ENCODE measurements around the gene FRK. TPM values are rescaled to one million over a fixed set of nuclear protein-coding genes. Genes with fewer than 3 reads are reported as not detected.
"Not testable (repeated sequence)": the region's sequence is repeated elsewhere in the genome, so short reads cannot be mapped to it uniquely, and the experiment has no call there.

The FRK gene
- total RNA-seq, 2 donors from 2014 or later, result 1.4 to 2.9 TPM

DNA sequence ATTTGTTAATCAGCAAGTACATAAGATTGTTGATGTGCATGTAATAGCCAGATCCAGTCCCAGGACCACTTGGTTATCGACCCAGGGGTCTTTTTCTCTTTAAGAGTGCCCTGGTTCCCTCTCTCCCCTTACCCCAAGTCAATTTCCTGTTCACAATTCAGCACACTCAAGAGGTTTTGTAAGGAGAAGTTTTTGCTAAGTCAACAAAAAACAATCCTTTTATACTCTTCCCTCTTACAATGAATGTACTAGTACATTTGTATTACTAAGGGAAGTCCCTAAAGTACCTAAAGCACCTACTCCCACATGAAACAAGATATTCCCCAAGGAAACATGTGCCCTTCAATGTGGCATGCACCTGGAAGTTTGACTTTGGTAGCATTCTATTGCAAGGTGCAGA, 38.3 kb upstream of the FRK start:
- Mint-ChIP-seq H3K9me3 (peaks cover 24% of the 10 kb centered on the region), H3K36me3 (ENCODE audit: low read depth) (peaks cover 20% of the 10 kb centered on the region), H3K4me1 (peaks cover 39% of the 10 kb centered on the region), H3K27me3 (ENCODE audit: insufficient read depth) (no peaks in the 10 kb centered on the region), H3K4me3 (peak overlapping the region; percentile 75), H3K27ac (no peak overlapping the region)
- Histone ChIP-seq H3K9me3 (ENCODE audit: control insufficient read depth, low read length) (peaks cover 28% of the 10 kb centered on the region), H3K27ac (ENCODE audit: low read depth, low read length) (no peak overlapping the region), H3K27me3 (ENCODE audit: control insufficient read depth, insufficient read depth, low read length, poor library complexity, severe bottlenecking) (no peaks in the 10 kb centered on the region), H3K4me3 (ENCODE audit: low read length) (peak overlapping the region; percentile 86), H3K36me3 (ENCODE audit: control insufficient read depth, insufficient read depth, low read length) (peaks cover 17% of the 10 kb centered on the region), H3K9ac (ENCODE audit: extremely low read depth, low read length, poor library complexity, severe bottlenecking) (no peak overlapping the region), H3K4me1 (ENCODE audit: control insufficient read depth, insufficient read depth, low read length) (peaks cover 18% of the 10 kb centered on the region)
- no peak for DNase-seq
- 67% methylated on average over 1 of the region's 1 CpG; no CpG with 5 or more reads in 1 of the 2 experiments for WGBS, 2 experiments (ENCODE audit: insufficient coverage in 1 of 2, insufficient read length in 1 of 2)
- TF ChIP-seq, protein P1, sequence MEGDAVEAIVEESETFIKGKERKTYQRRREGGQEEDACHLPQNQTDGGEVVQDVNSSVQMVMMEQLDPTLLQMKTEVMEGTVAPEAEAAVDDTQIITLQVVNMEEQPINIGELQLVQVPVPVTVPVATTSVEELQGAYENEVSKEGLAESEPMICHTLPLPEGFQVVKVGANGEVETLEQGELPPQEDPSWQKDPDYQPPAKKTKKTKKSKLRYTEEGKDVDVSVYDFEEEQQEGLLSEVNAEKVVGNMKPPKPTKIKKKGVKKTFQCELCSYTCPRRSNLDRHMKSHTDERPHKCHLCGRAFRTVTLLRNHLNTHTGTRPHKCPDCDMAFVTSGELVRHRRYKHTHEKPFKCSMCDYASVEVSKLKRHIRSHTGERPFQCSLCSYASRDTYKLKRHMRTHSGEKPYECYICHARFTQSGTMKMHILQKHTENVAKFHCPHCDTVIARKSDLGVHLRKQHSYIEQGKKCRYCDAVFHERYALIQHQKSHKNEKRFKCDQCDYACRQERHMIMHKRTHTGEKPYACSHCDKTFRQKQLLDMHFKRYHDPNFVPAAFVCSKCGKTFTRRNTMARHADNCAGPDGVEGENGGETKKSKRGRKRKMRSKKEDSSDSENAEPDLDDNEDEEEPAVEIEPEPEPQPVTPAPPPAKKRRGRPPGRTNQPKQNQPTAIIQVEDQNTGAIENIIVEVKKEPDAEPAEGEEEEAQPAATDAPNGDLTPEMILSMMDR (conservative IDR thresholded peaks at IDR 0.05), result no peak

DNA sequence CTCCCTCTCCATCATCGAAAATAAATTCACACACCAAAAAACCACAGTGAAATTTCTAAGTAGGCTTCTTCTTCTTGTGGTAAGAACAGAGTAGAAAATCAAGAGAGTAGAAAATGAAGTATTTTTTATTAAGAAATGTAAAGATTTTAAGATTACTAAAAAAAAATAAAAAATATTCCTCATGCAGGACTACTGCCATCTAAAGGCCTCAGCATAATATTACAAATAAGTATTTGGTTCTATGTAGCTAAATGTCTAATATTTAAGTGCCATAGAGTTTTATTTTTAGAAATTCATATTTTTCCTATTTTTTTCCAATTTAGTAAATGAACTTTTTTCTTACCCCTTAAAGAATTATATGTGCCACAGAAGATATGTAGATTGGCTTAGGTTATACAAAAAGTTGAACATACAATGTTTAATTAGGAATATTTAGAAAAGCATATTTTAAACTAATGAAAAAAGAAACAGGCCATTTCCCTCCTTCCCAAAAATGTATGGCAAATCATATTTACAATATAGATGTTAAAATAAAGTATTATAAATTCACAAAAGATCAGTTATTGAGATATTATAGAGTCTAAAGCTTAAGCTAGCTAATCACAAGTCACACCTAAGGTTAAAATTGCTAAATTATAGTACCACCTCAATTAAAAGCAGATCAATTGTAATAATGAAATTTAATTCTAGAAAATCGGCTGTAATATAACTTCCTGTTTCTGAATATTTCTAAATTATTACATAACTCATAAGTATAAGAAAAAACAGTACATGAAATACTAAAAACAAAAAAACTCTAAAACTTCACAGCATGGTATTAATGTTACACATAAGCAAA, 36.5 kb upstream of the FRK start:
- H3K4me1 ChIP-seq (ENCODE audit: control insufficient read depth, insufficient read depth, low read length), result peaks cover 4% of the 10 kb centered on the region
- Mint-ChIP-seq H3K27ac (no peak overlapping the region), H3K36me3 (ENCODE audit: low read depth) (peaks cover 15% of the 10 kb centered on the region), H3K4me1 (peaks cover 32% of the 10 kb centered on the region), H3K4me3 (no peak overlapping the region), H3K27me3 (ENCODE audit: insufficient read depth) (no peaks in the 10 kb centered on the region), H3K9me3 (peaks cover 25% of the 10 kb centered on the region)
- H3K9me3 ChIP-seq (ENCODE audit: control insufficient read depth, low read length), result peaks cover 29% of the 10 kb centered on the region
- no peak for DNase-seq
- peaks cover 8% of the 10 kb centered on the region for H3K36me3 ChIP-seq (ENCODE audit: control insufficient read depth, insufficient read depth, low read length)
- TF ChIP-seq, protein P1 (conservative IDR thresholded peaks at IDR 0.05), result peak; percentile 69
- H3K27me3 ChIP-seq (ENCODE audit: control insufficient read depth, insufficient read depth, low read length, poor library complexity, severe bottlenecking), result no peaks in the 10 kb centered on the region
- no peak overlapping the region for H3K4me3 ChIP-seq (ENCODE audit: low read length)
- H3K27ac ChIP-seq (ENCODE audit: low read depth, low read length), result no peak overlapping the region
- whole genome bisulfite sequencing, 2 experiments (ENCODE audit: insufficient coverage in 1 of 2, insufficient read length in 1 of 2), result 0% methylated on average over 1 of the region's 2 CpGs; no CpG with 5 or more reads in 1 of the 2 experiments
- H3K9ac ChIP-seq (ENCODE audit: extremely low read depth, low read length, poor library complexity, severe bottlenecking), result no peak overlapping the region

DNA sequence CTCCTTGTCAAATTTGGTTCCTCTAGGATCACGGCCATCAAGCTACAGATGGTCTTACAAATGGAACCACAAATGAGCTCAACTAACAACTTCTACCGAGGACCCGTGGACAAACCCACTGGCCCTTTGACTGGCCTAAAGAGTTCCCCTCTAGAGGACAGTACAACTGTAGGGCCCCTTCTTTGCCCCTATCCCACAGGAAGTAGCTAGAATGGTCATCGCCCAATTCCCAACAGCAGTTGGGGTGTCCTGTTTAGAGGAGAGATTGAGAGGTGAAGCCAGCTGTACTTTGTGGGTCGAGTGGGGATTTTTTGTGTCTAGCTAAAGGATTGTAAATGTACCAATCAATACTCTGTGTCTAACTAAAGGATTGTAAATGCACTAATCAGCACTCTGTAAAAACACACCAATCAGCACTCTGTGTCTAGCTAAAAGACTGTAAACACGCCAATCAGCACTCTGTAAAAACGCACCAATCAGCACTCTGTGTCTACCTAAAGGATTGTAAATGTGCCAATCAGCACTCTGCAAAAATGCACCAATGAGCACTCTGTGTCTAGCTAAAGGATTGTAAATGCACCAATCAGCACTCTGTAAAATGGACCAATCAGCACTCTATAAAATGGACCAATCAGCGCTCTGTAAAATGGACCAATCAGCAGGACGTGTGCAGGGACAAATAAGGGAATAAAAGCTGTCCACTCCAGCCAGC, 35.5 kb upstream of the FRK start:
- not testable (repeated sequence) for H3K27me3 ChIP-seq (ENCODE audit: control insufficient read depth, insufficient read depth, low read length, poor library complexity, severe bottlenecking); H3K27ac ChIP-seq (ENCODE audit: low read depth, low read length); H3K36me3 ChIP-seq (ENCODE audit: control insufficient read depth, insufficient read depth, low read length); H3K4me3 ChIP-seq (ENCODE audit: low read length); DNase-seq; H3K27me3 Mint-ChIP-seq (ENCODE audit: insufficient read depth); H3K27ac Mint-ChIP-seq; H3K9ac ChIP-seq (ENCODE audit: extremely low read depth, low read length, poor library complexity, severe bottlenecking); H3K4me3 Mint-ChIP-seq; H3K4me1 ChIP-seq (ENCODE audit: control insufficient read depth, insufficient read depth, low read length)
- Mint-ChIP-seq H3K4me1 (peaks cover 24% of the 10 kb centered on the region), H3K9me3 (peaks cover 28% of the 10 kb centered on the region), H3K36me3 (ENCODE audit: low read depth) (peaks cover 16% of the 10 kb centered on the region)
- WGBS, 2 experiments (ENCODE audit: insufficient coverage in 1 of 2, insufficient read length in 1 of 2), result 87 to 90% methylated on average over 4 to 9 of the region's 9 CpGs
- H3K9me3 ChIP-seq (ENCODE audit: control insufficient read depth, low read length), result peaks cover 29% of the 10 kb centered on the region
